Measurements from ENCODE around the gene PDZRN3. TPM values are rescaled to one million over a fixed set of nuclear protein-coding genes. Genes with fewer than 3 reads are reported as not detected.

The PDZRN3 gene
- total RNA-seq, 1 experiment from 2014 or later = 5.9 TPM

DNA sequence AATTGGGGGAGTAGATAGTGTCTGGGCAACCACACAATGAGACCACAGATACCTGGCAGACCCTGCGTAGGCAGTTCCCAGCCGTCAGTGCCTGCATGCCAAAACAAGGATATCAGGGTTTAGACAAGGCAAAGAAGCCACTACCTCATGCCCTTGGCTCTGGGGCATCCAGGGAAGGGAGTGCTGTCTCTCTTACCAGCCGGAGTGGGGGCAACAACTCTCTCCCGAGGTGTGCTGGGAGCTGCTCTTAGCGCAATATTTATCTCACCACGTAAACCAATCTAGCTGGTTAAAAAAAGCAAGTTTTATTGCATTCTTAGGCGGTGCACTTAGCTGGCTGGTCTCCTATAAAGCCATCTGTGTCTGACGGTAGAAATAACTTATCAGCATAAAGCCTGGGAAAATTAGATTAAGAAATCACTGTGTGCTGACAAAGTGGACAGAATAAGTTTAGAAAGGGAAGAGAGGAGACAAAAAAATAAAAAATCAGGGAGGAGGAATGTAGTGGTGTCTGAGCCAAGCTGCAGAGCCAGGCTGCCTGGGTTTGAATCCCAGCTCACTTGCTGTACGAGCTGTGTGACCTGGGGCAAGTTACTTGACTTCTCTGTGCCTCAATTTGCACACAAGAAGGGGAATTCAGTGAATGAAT, 273.2 kb downstream of the PDZRN3 start:
- no peak overlapping the region for H3T11ph ChIP-seq (ENCODE audit: low read length)
- no peak overlapping the region for H2BK15ac ChIP-seq (ENCODE audit: low read depth, low read length)
- Mint-ChIP-seq H3K36me3 (ENCODE audit: insufficient read depth in 1 of 3, low read depth in 3 of 3) (no peaks in the 10 kb centered on the region), H3K9me3 (no peaks in the 10 kb centered on the region), H3K4me1 (peaks cover 0 to 6% of the 10 kb centered on the region in 2 experiments; a peak in 2 of 4 replicates), H3K27ac (peak overlapping the region in 1 of 3 experiments; percentile 33; a peak in 1 of 7 replicates), H3K27me3 (ENCODE audit: low read depth) (no peaks in the 10 kb centered on the region), H3K4me3 (no peak overlapping the region)
- H3K9ac ChIP-seq (ENCODE audit: extremely low read depth, insufficient read length, low read length) = no peak overlapping the region
- no peak overlapping the region for H2BK20ac ChIP-seq (ENCODE audit: low read depth, low read length, poor library complexity, severe bottlenecking)
- no peak overlapping the region for H2BK12ac ChIP-seq (ENCODE audit: insufficient read length, low read depth, low read length)
- H2BK120ac ChIP-seq (ENCODE audit: low read depth, low read length, poor library complexity, severe bottlenecking) = no peak overlapping the region
- no peak overlapping the region for H4K91ac ChIP-seq (ENCODE audit: insufficient read length, low read depth, low read length)
- H4K20me1 ChIP-seq (ENCODE audit: control insufficient read depth, insufficient read depth, insufficient read length) = no peaks in the 10 kb centered on the region
- H3K4me1 ChIP-seq (ENCODE audit: insufficient read depth, low read length) = no peaks in the 10 kb centered on the region; the same call in 1 of the 2 replicates
- no peak overlapping the region for H3K18ac ChIP-seq (ENCODE audit: insufficient read length, low read depth, low read length)
- H3K9me3 ChIP-seq (ENCODE audit: control insufficient read depth, low read depth, low read length) = no peaks in the 10 kb centered on the region
- no CpG with 5 or more reads among the region's 9 CpGs for WGBS (ENCODE audit: extremely low coverage, insufficient read length, low lambda C conversion rate)
- no peak overlapping the region for H3K23ac ChIP-seq (ENCODE audit: insufficient read length, low read depth, low read length)
- H3K14ac ChIP-seq (ENCODE audit: insufficient read depth, low read length) = no peak overlapping the region
- H3K4me2 ChIP-seq (ENCODE audit: insufficient read depth, insufficient read length, low read length) = no peak overlapping the region
- H3K79me1 ChIP-seq (ENCODE audit: insufficient read depth, low read depth, low read length, poor library complexity, severe bottlenecking) = no peaks in the 10 kb centered on the region
- no peak overlapping the region for H3K27ac ChIP-seq (ENCODE audit: insufficient read length, low read depth, low read length)
- H3K56ac ChIP-seq (ENCODE audit: insufficient read length, low read depth, low read length) = no peak overlapping the region
- H2AFZ ChIP-seq (ENCODE audit: low read length) = no peak overlapping the region
- TF ChIP-seq, protein P1, sequence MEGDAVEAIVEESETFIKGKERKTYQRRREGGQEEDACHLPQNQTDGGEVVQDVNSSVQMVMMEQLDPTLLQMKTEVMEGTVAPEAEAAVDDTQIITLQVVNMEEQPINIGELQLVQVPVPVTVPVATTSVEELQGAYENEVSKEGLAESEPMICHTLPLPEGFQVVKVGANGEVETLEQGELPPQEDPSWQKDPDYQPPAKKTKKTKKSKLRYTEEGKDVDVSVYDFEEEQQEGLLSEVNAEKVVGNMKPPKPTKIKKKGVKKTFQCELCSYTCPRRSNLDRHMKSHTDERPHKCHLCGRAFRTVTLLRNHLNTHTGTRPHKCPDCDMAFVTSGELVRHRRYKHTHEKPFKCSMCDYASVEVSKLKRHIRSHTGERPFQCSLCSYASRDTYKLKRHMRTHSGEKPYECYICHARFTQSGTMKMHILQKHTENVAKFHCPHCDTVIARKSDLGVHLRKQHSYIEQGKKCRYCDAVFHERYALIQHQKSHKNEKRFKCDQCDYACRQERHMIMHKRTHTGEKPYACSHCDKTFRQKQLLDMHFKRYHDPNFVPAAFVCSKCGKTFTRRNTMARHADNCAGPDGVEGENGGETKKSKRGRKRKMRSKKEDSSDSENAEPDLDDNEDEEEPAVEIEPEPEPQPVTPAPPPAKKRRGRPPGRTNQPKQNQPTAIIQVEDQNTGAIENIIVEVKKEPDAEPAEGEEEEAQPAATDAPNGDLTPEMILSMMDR (conservative IDR thresholded peaks at IDR 0.05) = no peak
- H3K79me2 ChIP-seq (ENCODE audit: insufficient read depth, low read length) = no peaks in the 10 kb centered on the region
- no peak overlapping the region for H4K5ac ChIP-seq (ENCODE audit: insufficient read length, low read depth, low read length)
- no peak for DNase-seq
- H2AK5ac ChIP-seq (ENCODE audit: insufficient read length, low read length) = no peak overlapping the region
- H2BK5ac ChIP-seq (ENCODE audit: insufficient read length, low read length) = no peak overlapping the region
- no peak overlapping the region for H3K4ac ChIP-seq (ENCODE audit: low read depth, low read length)
- no peaks in the 10 kb centered on the region for H3K23me2 ChIP-seq (ENCODE audit: insufficient read length, low read depth, low read length, poor library complexity, severe bottlenecking)
- no peak overlapping the region for H4K8ac ChIP-seq (replicated peaks; ENCODE audit: insufficient read length, low read depth, low read length)
- no peaks in the 10 kb centered on the region for H3K27me3 ChIP-seq (ENCODE audit: insufficient read depth, low read length)

All from H9 (cell line).